HepG2 (cell line): ENCODE results near the gene NELFCD. TPM values are rescaled to one million over a fixed set of nuclear protein-coding genes. Genes with fewer than 3 reads are reported as not detected.

ENCODE experiments used
- ATAC-seq: fragments of 200-7000 bp; cut with Tn5 transposase; 3 replicates; pipeline ENCODE4 v1.9.1; 2020; ENCODE audit warnings: mild to moderate bottlenecking, moderate library complexity
- BruUV-seq: library from RNA; stranded (reverse); fragments of 400-500 nt; replicated peaks from 2 replicates; lab custom pipeline; 2021; lab: Mats Ljungman, UMichigan
- CTCF ChIA-PET: fragments of 300-600 bp; formaldehyde crosslinking; extraction: SDS; loops from one replicate; lab custom pipeline; 2021; ENCODE audit warnings: low total read pairs, inconsistent platforms, low intra/inter-chr PET ratio; lab: Yijun Ruan, JAX
- POLR2A ChIA-PET: fragments of 350-600 bp; sonication (Branson Sonifier 250); formaldehyde crosslinking; loops from one replicate; lab custom pipeline; 2020; ENCODE audit warnings: antibody characterized with exemption, inconsistent platforms; lab: Yijun Ruan, JAX
- DNase-seq: peaks from one replicate; pipeline ENCODE4 v3.0.0-alpha.2; 2015; ENCODE audit warnings: low spot score
- FAIRE-seq: peaks from 3 replicates; lab custom pipeline; 2011; peaks lifted over from hg19 to GRCh38; lab: Jason Lieb, UNC
- H2AFZ ChIP-seq: one replicate; pipeline ENCODE4 v1.6.1; 2011; ENCODE audit warnings: low read length, inconsistent platforms
- H3K27ac ChIP-seq: fragments of 300-600 bp; 3 replicates; pipeline ENCODE4 v1.8.0; 2011; ENCODE audit warnings: mixed run types, mild to moderate bottlenecking, mixed read lengths, low read length, inconsistent platforms; ENCODE audit not compliant: insufficient read depth; ENCODE audit errors: extremely low read length
- H3K27me3 ChIP-seq, 2 experiments: fragments of 200-600 bp in 1 of 2; 2 replicates in 1 of 2; 3 replicates in 1 of 2; pipeline versions ENCODE4 v1.6.0 to v1.8.0; 2011; ENCODE audit warnings: low read length in 2 of 2, mild to moderate bottlenecking in 2 of 2, moderate library complexity in 2 of 2, inconsistent platforms in 1 of 2; ENCODE audit not compliant: insufficient read depth in 2 of 2, control insufficient read depth in 1 of 2
- H3K36me3 ChIP-seq, 2 experiments: fragments of 200-600 bp in 1 of 2; replicated peaks in 1 of 2; 2 replicates in 1 of 2; 3 replicates in 1 of 2; pipeline versions ENCODE4 v1.5.1 to v1.8.0; 2011; ENCODE audit warnings: low read length in 2 of 2, inconsistent platforms in 1 of 2; ENCODE audit not compliant: insufficient read depth in 2 of 2, control insufficient read depth in 1 of 2
- H3K4me1 ChIP-seq: 2 replicates; pipeline ENCODE4 v1.5.1; 2012; ENCODE audit warnings: low read length, inconsistent platforms; ENCODE audit not compliant: insufficient read depth
- H3K4me2 ChIP-seq: 2 replicates; pipeline ENCODE4 v1.6.0; 2011; ENCODE audit warnings: low read depth, low read length, inconsistent platforms
- H3K4me3 ChIP-seq, 3 experiments: fragments of 200-600 bp in 1 of 3; sonication (generic), shearing (Covaris generic) in 1 of 3; replicated peaks in 1 of 3; 2 replicates each; pipeline ENCODE4 v1.5.1; 2011 to 2016; ENCODE audit warnings: low read length in 3 of 3, inconsistent platforms in 2 of 3, low read depth in 2 of 3, mild to moderate bottlenecking in 2 of 3, control low read depth in 1 of 3, mixed read lengths in 1 of 3; ENCODE audit not compliant: insufficient read depth in 1 of 3
- H3K79me2 ChIP-seq: one replicate; pipeline ENCODE4 v1.6.1; 2011; ENCODE audit warnings: low read length, inconsistent platforms; ENCODE audit not compliant: insufficient read depth
- H3K9ac ChIP-seq: 2 replicates; pipeline ENCODE4 v1.6.0; 2011; ENCODE audit warnings: mild to moderate bottlenecking, low read depth, low read length, inconsistent platforms; ENCODE audit not compliant: insufficient read depth
- H3K9me3 ChIP-seq: 2 replicates; pipeline ENCODE4 v1.5.1; 2012; ENCODE audit warnings: mild to moderate bottlenecking, low read length
- H4K20me1 ChIP-seq: 2 replicates; pipeline ENCODE4 v1.6.0; 2011; ENCODE audit warnings: inconsistent platforms, mild to moderate bottlenecking, low read length, moderate library complexity; ENCODE audit not compliant: insufficient read depth
- BRCA1 ChIP-seq: sonication (generic); formaldehyde crosslinking; IDR thresholded peaks from 2 replicates; pipeline ENCODE4 v1.4.0; 2020; ENCODE audit warnings: missing genetic modification reagents
- HDAC6 ChIP-seq: fragments of 200-600 bp; sonication (generic); IDR thresholded peaks from 2 replicates; pipeline ENCODE4 v1.7.0; 2017; ENCODE audit warnings: mild to moderate bottlenecking, antibody characterized with exemption, low read length, low read depth
- HHEX ChIP-seq: IDR thresholded peaks from 2 replicates; pipeline ENCODE4 v1.6.1; 2016; ENCODE audit warnings: control low read depth
- HIVEP1 ChIP-seq: sonication (generic); formaldehyde crosslinking; IDR thresholded peaks from 2 replicates; pipeline ENCODE4 v1.4.0; 2020; ENCODE audit warnings: mild to moderate bottlenecking, missing genetic modification reagents
- HOXA9 ChIP-seq: sonication (generic); formaldehyde crosslinking; IDR thresholded peaks from 2 replicates; pipeline ENCODE4 v1.8.1; 2022; ENCODE audit warnings: missing genetic modification reagents, mild to moderate bottlenecking, moderate library complexity, borderline replicate concordance
- NKX3-1 ChIP-seq: sonication (generic); formaldehyde crosslinking; IDR thresholded peaks from 2 replicates; pipeline ENCODE4 v1.5.0; 2020; ENCODE audit warnings: missing genetic modification reagents
- PPARG ChIP-seq: conservative IDR thresholded peaks from 2 replicates; pipeline ENCODE4 v1.6.1; 2016; ENCODE audit warnings: missing biosample characterization, missing genetic modification reagents
- PTBP1 ChIP-seq: fragments of 200-400 bp; formaldehyde crosslinking; IDR thresholded peaks from 2 replicates; pipeline ENCODE4 v1.6.1; 2018; ENCODE audit warnings: low read length, low read depth; ENCODE audit not compliant: poor library complexity, severe bottlenecking
- TBP ChIP-seq: sonication (generic); formaldehyde crosslinking; IDR thresholded peaks from 2 replicates; pipeline ENCODE4 v1.5.0; 2020; ENCODE audit warnings: missing genetic modification reagents
- ZFP37 ChIP-seq: sonication (generic); formaldehyde crosslinking; IDR thresholded peaks from 2 replicates; pipeline ENCODE4 v1.4.0; 2020; ENCODE audit warnings: missing genetic modification reagents, borderline replicate concordance
- ZFYVE20 ChIP-seq: sonication (generic); formaldehyde crosslinking; IDR thresholded peaks from 2 replicates; pipeline ENCODE4 v1.8.0; 2023; ENCODE audit warnings: low read depth, mild to moderate bottlenecking, moderate library complexity, missing genetic modification reagents, borderline replicate concordance
- ZNF121 ChIP-seq: sonication (generic); formaldehyde crosslinking; IDR thresholded peaks from 2 replicates; pipeline ENCODE4 v1.5.0; 2020; ENCODE audit warnings: mild to moderate bottlenecking, missing genetic modification reagents
- WGBS: methylation state at CpG from one replicate; pipeline ENCODE4 v1.1.6; 2017; ENCODE audit warnings: low lambda C conversion rate; 5-methylcytosine and 5-hydroxymethylcytosine counted together
- in situ Hi-C: cut with HindIII; loops from 2 replicates; pipeline ENCODE4 v1.10.0; 2017; ENCODE audit warnings: low pct_unique_long_range_greater_than_20kb; ENCODE audit not compliant: extremely low pct_ligation_motif_present
- intact Hi-C: fragments of 100-400 bp; cut with micrococcal nuclease; formaldehyde crosslinking; loops from one replicate; pipeline ENCODE4 v1.10.0; 2022; ENCODE audit not compliant: unreplicated experiment
- polyA plus RNA-seq, 8 experiments: library from polyadenylated mRNA; depleted of rRNA in 3 of 8; stranded (reverse) in 7 of 8; unstranded in 1 of 8; fragments of >200 nt; fragmentation: Illumina TruSeq in 4 of 8; extraction: Trizol in 4 of 8; gene quantifications; 2 replicates each; pipeline versions ENCODE4 v1.2.1 to v1.2.3, GENCODE V29; 2011 to 2016; ENCODE audit warnings: low read depth in 4 of 8, missing spikeins in 1 of 8, mixed read lengths in 1 of 8; ENCODE audit not compliant: insufficient read depth in 1 of 8
- total RNA-seq, 5 experiments: library from RNA; depleted of rRNA; stranded (reverse); fragments of >200 nt; fragmentation: Illumina TruSeq; extraction: Trizol; gene quantifications; 2 replicates each; pipeline ENCODE4 v1.2.3, GENCODE V29; 2016; ENCODE audit warnings: low read depth in 1 of 5
- TF ChIP-seq, protein P1 (sequence below): sonication (generic); formaldehyde crosslinking; IDR thresholded peaks from 2 replicates; pipeline ENCODE4 v1.4.0; 2020; ENCODE audit warnings: missing genetic modification reagents
- TF ChIP-seq, protein P2 (sequence below): fragments of 450-650 bp; IDR thresholded peaks from 2 replicates; pipeline ENCODE4 v1.6.1; 2016
- TF ChIP-seq, protein P3 (sequence below): sonication (generic); formaldehyde crosslinking; conservative IDR thresholded peaks from 2 replicates; pipeline ENCODE4 v1.8.0; 2022; ENCODE audit warnings: low read depth, missing genetic modification reagents

NELFCD gene
- total and polyA plus RNA-seq, 2 of the 13 experiments (the other 11 are each of a cell fraction or from before 2014, with no cell fraction given) = 159 to 203 TPM

DNA sequence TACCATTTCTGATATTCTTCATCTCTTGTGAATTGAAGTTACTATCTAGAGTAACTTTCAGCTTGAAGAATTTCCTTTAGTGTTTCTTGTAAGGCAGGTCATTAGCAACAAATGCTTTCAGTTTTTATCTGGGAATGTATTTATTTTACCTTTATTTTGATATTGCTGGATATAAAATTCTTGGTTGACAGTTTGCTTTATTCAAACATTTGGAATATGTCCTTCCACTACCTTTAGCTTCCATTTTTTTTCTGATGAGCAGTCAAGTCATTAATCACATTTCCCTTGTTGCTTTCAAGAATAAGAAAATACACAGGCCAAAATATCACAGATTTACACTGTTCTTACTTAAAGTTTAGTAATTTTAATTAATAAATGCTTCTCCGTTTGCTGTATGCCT, 5.7 kb upstream of the NELFCD start (continued):
- TF ChIP-seq NKX3-1 (CRISPR knock-in tag) (no peak), HHEX (CRISPR knock-in tag) (no peak)
- TF ChIP-seq, all 625 proteins: peak for 0

DNA sequence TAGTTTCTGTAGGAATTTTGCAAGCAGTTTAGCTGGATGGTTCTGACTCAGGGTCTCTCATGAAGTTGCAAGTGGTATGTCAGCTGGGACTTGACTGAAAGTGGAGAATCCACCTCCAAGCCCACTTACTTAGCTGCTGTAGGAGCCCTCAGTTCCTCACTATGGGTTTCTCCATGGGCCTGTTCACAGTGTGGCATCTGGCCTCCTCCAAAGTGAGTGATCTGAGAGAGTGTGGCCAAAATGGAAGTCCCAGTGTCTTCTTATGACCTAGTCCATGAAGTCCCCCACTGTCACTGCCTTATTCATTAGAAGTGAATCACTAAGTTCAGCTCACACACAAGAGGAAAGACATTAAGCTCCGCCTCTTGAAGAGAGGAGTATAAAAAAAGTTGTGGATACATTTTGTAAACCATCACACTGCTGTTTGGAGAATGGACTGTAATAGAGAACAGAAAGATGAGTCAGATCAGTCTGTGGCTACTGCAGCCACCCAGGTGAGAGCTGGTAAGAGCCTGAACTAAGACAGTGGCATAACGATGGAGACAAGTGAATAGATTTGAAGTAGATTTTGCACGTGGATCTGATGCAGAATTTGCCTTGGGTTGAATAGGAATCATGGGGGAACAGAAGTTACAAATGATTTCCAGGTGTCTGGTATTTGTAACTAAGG, 4.9 kb upstream of the NELFCD start:
- 40% methylated on average over 3 of the region's 3 CpGs for WGBS
- Histone ChIP-seq H3K79me2 (no peaks in the 10 kb centered on the region), H4K20me1 (no peaks in the 10 kb centered on the region), H3K9ac (no peak overlapping the region), H3K36me3 (no peaks in the 10 kb centered on the region), H3K9me3 (peaks cover 15% of the 10 kb centered on the region), H3K4me1 (peaks cover 16% of the 10 kb centered on the region), H2AFZ (no peak overlapping the region), H3K4me2 (no peak overlapping the region), H3K27ac (no peak overlapping the region), H3K27me3 (peaks cover 0 to 11% of the 10 kb centered on the region in 2 experiments; a peak in 2 of 5 replicates), H3K4me3 (no peak overlapping the region)
- ChIA-PET CTCF (no interaction called here), POLR2A (interaction anchor here (2.1 kb wide), 1 partner anchor 56 kb away, joined by 6 read pairs; the partner anchor contains the start of gene ATP5F1E)
- no peak for FAIRE-seq
- DNase-seq = no peak
- no peak for ATAC-seq
- intact Hi-C loops (no loop called here), in situ Hi-C loops (no loop called here)
- no TSS peak for BruUV-seq
- TF ChIP-seq, protein P1, sequence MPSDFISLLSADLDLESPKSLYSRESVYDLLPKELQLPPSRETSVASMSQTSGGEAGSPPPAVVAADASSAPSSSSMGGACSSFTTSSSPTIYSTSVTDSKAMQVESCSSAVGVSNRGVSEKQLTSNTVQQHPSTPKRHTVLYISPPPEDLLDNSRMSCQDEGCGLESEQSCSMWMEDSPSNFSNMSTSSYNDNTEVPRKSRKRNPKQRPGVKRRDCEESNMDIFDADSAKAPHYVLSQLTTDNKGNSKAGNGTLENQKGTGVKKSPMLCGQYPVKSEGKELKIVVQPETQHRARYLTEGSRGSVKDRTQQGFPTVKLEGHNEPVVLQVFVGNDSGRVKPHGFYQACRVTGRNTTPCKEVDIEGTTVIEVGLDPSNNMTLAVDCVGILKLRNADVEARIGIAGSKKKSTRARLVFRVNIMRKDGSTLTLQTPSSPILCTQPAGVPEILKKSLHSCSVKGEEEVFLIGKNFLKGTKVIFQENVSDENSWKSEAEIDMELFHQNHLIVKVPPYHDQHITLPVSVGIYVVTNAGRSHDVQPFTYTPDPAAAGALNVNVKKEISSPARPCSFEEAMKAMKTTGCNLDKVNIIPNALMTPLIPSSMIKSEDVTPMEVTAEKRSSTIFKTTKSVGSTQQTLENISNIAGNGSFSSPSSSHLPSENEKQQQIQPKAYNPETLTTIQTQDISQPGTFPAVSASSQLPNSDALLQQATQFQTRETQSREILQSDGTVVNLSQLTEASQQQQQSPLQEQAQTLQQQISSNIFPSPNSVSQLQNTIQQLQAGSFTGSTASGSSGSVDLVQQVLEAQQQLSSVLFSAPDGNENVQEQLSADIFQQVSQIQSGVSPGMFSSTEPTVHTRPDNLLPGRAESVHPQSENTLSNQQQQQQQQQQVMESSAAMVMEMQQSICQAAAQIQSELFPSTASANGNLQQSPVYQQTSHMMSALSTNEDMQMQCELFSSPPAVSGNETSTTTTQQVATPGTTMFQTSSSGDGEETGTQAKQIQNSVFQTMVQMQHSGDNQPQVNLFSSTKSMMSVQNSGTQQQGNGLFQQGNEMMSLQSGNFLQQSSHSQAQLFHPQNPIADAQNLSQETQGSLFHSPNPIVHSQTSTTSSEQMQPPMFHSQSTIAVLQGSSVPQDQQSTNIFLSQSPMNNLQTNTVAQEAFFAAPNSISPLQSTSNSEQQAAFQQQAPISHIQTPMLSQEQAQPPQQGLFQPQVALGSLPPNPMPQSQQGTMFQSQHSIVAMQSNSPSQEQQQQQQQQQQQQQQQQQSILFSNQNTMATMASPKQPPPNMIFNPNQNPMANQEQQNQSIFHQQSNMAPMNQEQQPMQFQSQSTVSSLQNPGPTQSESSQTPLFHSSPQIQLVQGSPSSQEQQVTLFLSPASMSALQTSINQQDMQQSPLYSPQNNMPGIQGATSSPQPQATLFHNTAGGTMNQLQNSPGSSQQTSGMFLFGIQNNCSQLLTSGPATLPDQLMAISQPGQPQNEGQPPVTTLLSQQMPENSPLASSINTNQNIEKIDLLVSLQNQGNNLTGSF (CRISPR knock-in tag) = no peak
- TF ChIP-seq ZNF121 (no peak), ZFYVE20 (CRISPR knock-in tag) (no peak), PTBP1 (no peak), HOXA9 (no peak), PPARG (CRISPR knock-in tag) (no peak), HDAC6 (no peak), HIVEP1 (no peak), BRCA1 (CRISPR knock-in tag) (no peak), TBP (CRISPR knock-in tag) (no peak), ZFP37 (CRISPR knock-in tag) (no peak)
- TF ChIP-seq, protein P2, sequence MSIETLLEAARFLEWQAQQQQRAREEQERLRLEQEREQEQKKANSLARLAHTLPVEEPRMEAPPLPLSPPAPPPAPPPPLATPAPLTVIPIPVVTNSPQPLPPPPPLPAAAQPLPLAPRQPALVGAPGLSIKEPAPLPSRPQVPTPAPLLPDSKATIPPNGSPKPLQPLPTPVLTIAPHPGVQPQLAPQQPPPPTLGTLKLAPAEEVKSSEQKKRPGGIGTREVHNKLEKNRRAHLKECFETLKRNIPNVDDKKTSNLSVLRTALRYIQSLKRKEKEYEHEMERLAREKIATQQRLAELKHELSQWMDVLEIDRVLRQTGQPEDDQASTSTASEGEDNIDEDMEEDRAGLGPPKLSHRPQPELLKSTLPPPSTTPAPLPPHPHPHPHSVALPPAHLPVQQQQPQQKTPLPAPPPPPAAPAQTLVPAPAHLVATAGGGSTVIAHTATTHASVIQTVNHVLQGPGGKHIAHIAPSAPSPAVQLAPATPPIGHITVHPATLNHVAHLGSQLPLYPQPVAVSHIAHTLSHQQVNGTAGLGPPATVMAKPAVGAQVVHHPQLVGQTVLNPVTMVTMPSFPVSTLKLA = no peak
- TF ChIP-seq, protein P3, sequence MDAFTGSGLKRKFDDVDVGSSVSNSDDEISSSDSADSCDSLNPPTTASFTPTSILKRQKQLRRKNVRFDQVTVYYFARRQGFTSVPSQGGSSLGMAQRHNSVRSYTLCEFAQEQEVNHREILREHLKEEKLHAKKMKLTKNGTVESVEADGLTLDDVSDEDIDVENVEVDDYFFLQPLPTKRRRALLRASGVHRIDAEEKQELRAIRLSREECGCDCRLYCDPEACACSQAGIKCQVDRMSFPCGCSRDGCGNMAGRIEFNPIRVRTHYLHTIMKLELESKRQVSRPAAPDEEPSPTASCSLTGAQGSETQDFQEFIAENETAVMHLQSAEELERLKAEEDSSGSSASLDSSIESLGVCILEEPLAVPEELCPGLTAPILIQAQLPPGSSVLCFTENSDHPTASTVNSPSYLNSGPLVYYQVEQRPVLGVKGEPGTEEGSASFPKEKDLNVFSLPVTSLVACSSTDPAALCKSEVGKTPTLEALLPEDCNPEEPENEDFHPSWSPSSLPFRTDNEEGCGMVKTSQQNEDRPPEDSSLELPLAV (CRISPR knock-in tag) = no peak
